ENCODE data around the gene CCDC15. TPM values are rescaled to one million over a fixed set of nuclear protein-coding genes. Genes with fewer than 3 reads are reported as not detected.
"Not testable (repeated sequence)": the region's sequence is repeated elsewhere in the genome, so short reads cannot be mapped to it uniquely, and the experiment has no call there.

The CCDC15 gene
- total RNA-seq, 1 experiment from 2014 or later: 11.4 TPM

- no peak for DNase-seq (ENCODE audit: low read depth)
These were observed 128.0 kb downstream of the CCDC15 start for GRCh38 chr11:125082040-125082439.

- DNase-seq (ENCODE audit: low read depth): peak; percentile 99
These were observed 128.8 kb downstream of the CCDC15 start for GRCh38 chr11:125082611-125083311.

DNA sequence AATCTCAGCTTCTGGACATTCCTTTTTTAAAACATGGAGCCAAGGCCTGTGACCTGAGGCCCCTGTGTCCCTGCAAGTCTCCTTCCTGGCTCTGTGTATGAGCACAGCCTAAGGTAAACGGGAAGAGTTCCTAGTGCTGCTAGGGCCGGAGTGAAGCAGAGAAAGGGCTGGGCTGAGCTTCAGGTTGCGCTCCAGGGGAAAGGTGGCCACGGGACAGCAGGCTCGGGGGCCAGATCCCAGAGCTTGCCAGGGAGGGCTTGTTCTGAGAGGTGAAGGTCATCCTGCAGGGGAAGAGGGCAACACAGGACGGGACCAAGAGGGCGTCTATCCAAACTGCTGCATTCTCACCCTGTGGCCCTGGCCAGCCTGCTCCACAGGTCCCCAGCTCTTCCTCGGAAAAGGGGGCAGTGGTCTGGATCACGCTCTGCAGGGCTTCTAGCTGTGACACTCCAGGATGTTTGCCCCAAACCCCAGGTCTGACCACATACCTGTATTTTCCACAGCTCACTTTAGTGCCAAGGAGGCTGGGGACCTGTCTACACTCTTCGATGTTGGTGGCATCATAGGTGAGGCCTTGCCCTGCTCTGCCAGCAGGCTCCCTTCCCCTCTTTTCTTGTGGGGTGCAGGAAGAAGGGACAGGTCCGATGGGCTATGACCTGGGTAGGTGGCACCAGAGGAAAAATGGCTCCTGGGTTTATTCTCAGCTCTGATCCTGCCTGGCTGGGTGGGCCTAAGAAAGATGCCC is 129.5 kb downstream of the CCDC15 start:
- no peak for DNase-seq (ENCODE audit: low read depth)

- DNase-seq (ENCODE audit: low read depth): no peak
These were observed 130.0 kb downstream of the CCDC15 start for GRCh38 chr11:125084057-125084416.

DNA sequence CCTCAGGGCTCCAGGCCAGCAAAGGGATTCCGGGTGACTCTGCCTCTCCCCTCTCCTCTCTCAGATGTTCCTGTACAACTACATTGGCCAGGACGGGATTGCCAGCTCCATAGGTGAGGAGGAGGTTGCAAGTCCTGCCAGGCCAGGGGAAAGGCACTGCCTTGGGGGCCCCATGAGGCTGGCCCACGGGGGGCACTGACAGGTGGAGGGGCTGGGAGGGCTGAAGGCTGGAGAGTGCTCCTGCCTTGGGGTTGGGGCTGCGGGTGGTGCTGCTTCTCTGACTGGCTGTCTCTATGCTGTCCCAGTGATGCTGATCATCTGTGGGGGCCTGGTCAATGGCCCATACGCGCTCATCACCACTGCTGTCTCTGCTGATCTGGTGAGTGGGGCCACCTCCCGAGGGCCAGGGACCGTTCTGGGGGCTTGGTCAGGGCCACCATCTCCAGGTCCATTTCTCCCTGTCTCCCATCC is 130.8 kb downstream of the CCDC15 start:
- no peak for DNase-seq (ENCODE audit: low read depth)

DNA sequence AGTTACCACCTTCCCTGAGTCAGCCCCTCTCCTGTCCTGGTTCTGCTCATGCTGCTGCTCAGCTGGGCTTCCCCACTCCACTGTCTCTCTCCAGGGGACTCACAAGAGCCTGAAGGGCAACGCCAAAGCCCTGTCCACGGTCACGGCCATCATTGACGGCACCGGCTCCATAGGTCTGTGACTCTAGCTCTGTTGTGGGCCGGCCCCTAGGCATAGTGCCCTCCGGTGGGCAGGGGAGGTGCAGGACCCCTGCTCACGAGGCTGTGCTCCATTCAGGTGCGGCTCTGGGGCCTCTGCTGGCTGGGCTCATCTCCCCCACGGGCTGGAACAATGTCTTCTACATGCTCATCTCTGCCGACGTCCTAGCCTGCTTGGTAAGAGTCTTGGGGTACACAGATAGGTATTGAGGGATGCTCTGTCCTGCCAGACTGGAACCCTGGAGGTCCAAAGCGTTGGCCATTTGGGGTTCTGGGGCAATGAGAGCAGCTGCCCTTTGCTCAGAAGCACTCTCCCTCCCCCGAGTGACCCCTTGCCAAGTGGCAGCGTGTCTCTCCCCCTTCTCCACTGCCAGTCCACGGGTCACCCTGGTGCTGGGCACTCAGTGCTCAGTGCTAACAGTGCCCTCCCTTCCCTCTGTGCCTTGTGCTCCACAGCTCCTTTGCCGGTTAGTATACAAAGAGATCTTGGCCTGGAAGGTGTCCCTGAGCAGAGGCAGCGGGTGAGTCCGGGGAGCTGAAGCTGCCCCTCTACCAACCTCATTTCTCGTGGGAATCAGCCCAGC is 131.5 kb downstream of the CCDC15 start:
- DNase-seq (ENCODE audit: low read depth): no peak

GRCh38 chr11:125086633-125087296 is 132.8 kb downstream of the CCDC15 start:
- no peak for DNase-seq (ENCODE audit: low read depth)

DNA sequence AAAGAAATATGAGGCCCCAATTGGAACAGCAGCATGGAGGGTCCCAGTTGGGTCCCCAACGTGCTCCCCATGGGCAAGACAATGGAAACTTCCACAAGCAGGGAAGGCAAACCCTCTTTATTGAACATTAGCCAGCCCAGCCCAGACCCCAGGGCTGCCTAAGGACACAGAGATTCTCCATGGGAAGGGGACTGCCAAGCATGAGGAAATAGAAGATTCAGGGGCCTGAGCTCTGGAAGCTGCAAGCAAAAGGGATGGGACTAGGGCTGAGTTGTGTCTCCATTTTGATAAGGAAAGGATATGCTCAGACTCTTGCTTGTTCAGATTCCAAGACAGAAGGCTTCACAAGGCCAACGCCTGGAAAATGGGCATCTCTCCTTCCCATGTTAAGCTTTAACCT is 134.1 kb downstream of the CCDC15 start:
- DNase-seq (ENCODE audit: low read depth): no peak

DNA sequence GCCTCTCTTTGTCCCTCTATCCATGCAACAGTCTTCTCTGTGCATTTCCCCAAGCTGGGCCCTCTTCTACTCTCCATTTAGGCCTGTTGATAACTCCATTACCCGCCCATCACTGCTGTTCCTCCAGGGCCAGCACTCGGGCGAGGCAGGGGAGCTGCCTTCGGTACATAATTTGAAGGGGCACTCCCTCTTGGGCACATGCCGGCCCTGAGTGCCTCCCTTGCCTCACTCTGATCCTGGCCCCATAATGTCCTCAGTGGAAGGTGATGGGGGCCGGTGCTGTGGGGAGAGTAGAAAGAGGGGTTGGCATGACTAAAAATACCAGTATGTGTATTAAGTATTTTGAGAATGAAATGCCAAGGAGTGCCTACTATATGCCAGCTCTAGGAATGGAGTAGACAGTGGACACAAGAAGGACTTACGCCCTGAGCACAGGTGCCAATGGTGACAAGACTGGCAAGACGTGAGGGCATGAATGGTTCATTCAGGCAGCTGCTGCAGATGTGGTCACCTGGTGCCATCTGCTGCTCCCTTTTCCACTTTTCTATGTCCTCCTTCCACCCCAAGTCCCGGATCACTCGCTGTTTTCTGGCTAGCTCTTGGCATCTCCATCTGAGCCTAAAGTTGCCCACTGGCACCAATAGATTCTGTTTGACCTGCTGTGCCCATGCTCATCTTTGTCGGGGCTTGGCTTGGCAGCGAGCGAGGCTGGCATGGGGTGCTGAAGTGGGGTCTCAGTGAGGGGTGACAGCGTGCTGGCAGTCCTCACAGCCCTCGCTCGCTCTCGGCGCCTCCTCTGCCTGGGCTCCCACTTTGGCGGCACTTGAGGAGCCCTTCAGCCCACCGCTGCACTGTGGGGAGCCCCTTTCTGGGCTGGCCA is 134.8 kb downstream of the CCDC15 start:
- no peak for DNase-seq (ENCODE audit: low read depth)

- not testable (repeated sequence) for DNase-seq (ENCODE audit: low read depth)
These were observed 135.5 kb downstream of the CCDC15 start for GRCh38 chr11:125089481-125089880.

DNA sequence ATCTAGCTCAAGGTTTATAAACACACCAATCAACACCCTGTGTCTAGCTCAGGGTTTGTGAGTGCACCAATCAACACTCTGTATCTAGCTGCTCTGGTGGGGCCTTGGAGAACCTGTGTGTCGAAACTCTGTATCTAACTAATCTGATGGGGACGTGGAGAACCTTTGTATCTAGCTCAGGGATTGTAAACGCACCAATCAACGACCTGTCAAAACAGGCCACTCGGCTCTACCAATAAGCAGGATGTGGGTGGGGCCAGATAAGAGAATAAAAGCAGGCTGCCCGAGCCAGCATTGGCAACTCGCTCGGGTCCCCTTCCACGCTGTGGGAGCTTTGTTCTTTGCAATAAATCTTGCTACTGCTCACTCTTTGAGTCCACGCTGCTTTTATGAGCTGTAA is 136.1 kb downstream of the CCDC15 start:
- DNase-seq (ENCODE audit: low read depth): not testable (repeated sequence)

GRCh38 chr11:125090816-125091215 is 136.8 kb downstream of the CCDC15 start:
- DNase-seq (ENCODE audit: low read depth): no peak

Other genes with a start within 250 kb of the CCDC15 start
- 1.9 and 3.2 TPM in 2 replicates for gene NRGN, start 214.3 kb upstream of the CCDC15 start, total RNA-seq (2014; rRNA removed; shearing (Covaris generic))
- gene VSIG2, start 201.9 kb upstream of the CCDC15 start, total RNA-seq (2014; rRNA removed; shearing (Covaris generic)): not detected in 2 replicates
- not detected in 2 replicates for gene ESAM, start 191.9 kb upstream of the CCDC15 start, total RNA-seq (2014; rRNA removed; shearing (Covaris generic))
- 9.3 and 15.0 TPM in 2 replicates for gene MSANTD2, start 153.8 kb upstream of the CCDC15 start, total RNA-seq (2014; rRNA removed; shearing (Covaris generic))
- 20.3 and 21.7 TPM in 2 replicates for gene ROBO3, start 88.8 kb upstream of the CCDC15 start, total RNA-seq (2014; rRNA removed; shearing (Covaris generic))
- gene ROBO4, start 56.3 kb upstream of the CCDC15 start, total RNA-seq (2014; rRNA removed; shearing (Covaris generic)): 8.9 and 9.6 TPM in 2 replicates
- not detected in 2 replicates for gene HEPN1, start 35.0 kb upstream of the CCDC15 start, total RNA-seq (2014; rRNA removed; shearing (Covaris generic))
- gene HEPACAM, start 18.2 kb upstream of the CCDC15 start, total RNA-seq (2014; rRNA removed; shearing (Covaris generic)): not detected in 2 replicates
- 153 and 174 TPM in 2 replicates for gene SLC37A2, start 109.1 kb downstream of the CCDC15 start, total RNA-seq (2014; rRNA removed; shearing (Covaris generic))
- 37.2 and 38.0 TPM in 2 replicates for gene TMEM218, start 157.4 kb downstream of the CCDC15 start, total RNA-seq (2014; rRNA removed; shearing (Covaris generic))
- 2.1 and 2.8 TPM in 2 replicates for gene PKNOX2, start 210.5 kb downstream of the CCDC15 start, total RNA-seq (2014; rRNA removed; shearing (Covaris generic))